Measurements from ENCODE around the gene CD247. TPM values are rescaled to one million over a fixed set of nuclear protein-coding genes. Genes with fewer than 3 reads are reported as not detected.

Gene CD247
- total RNA-seq, 1 donor from 2014 or later: 1.3 TPM

DNA sequence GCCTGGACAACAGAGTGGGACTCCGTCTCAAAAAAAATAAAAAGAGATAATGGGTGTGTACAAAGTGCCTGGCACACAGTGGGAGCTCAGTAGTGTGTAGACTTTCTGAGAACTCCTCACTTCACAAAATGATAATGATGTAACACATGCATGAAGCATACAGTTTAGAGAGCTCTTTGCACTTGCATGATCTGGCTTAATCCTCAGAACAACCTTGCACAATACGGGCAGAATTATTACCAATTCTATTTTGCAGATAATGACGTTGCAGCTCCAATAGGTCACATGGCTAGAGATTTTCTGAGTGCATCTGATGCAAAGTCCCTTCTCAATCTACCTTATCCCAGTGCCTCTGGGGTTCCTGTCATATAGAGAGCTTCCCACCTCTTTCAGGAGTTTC, 71.4 kb downstream of the CD247 start:
- Histone ChIP-seq H3K27me3 (no peaks in the 10 kb centered on the region), H3K9me3 (ENCODE audit: low read depth) (no peaks in the 10 kb centered on the region), H3F3A (ENCODE audit: low read depth) (no peaks in the 10 kb centered on the region), H3K4me2 (no peak overlapping the region), H4K20me1 (ENCODE audit: low read depth) (no peaks in the 10 kb centered on the region), H3K27ac (no peak overlapping the region), H3K79me2 (ENCODE audit: low read depth) (no peaks in the 10 kb centered on the region), H2AFZ (replicated peaks) (no peak overlapping the region), H3K36me3 (no peaks in the 10 kb centered on the region), H3K4me3 (no peak overlapping the region), H3K9ac (no peak overlapping the region), H3K4me1 (no peaks in the 10 kb centered on the region)
- DNase-seq (ENCODE audit: low spot score): no peak
- no peaks in the 10 kb centered on the region for H3K36me3 Mint-ChIP-seq
- H3K27ac Mint-ChIP-seq: no peak overlapping the region
- TF ChIP-seq EZH2 (IDR thresholded peaks at IDR 0.05) (no peak), EZH2phosphoT487 (IDR thresholded peaks at IDR 0.05) (no peak)
- peaks cover 34% of the 10 kb centered on the region for H3K4me1 Mint-ChIP-seq
- no peaks in the 10 kb centered on the region for H3K9me3 Mint-ChIP-seq
- peaks cover 8% of the 10 kb centered on the region for H3K27me3 Mint-ChIP-seq (ENCODE audit: insufficient read depth, low read depth)
- no peak overlapping the region for H3K4me3 Mint-ChIP-seq

DNA sequence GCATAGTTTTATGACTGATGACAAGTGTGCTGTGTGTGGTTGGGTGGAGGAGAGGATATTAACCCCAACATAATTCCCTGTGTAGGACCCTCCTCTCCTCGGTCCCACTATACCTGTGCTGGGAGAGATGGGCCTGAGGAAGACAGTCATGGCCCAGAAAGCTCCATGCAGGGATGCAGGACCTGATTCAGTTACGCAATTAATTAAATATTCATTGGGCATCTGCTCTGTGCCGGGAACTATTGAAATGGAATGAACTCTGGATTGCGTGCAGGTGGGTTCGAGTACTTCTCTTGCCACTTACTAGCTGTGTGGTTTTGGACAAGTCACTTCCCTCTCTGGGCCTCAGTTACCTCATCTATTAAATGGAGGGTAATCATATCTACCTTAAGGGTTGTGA, 74.6 kb downstream of the CD247 start:
- no peaks in the 10 kb centered on the region for H3K9me3 ChIP-seq (ENCODE audit: low read depth)
- no peak overlapping the region for H3K4me2 ChIP-seq
- no peak for DNase-seq (ENCODE audit: low spot score)
- no peaks in the 10 kb centered on the region for H3K36me3 ChIP-seq
- H2AFZ ChIP-seq (replicated peaks): no peak overlapping the region
- H3K36me3 Mint-ChIP-seq: no peaks in the 10 kb centered on the region
- H3K4me1 Mint-ChIP-seq: peaks cover 42% of the 10 kb centered on the region
- no peaks in the 10 kb centered on the region for H3K9me3 Mint-ChIP-seq
- H3K27me3 ChIP-seq: peaks cover 22% of the 10 kb centered on the region
- no peaks in the 10 kb centered on the region for H3F3A ChIP-seq (ENCODE audit: low read depth)
- H3K4me1 ChIP-seq: no peaks in the 10 kb centered on the region
- no peak overlapping the region for H3K27ac ChIP-seq
- H4K20me1 ChIP-seq (ENCODE audit: low read depth): no peaks in the 10 kb centered on the region
- peak overlapping the region; percentile 21 for H3K27ac Mint-ChIP-seq
- TF ChIP-seq EZH2phosphoT487 (IDR thresholded peaks at IDR 0.05) (no peak), EZH2 (IDR thresholded peaks at IDR 0.05) (no peak)
- TF ChIP-seq, protein P1, sequence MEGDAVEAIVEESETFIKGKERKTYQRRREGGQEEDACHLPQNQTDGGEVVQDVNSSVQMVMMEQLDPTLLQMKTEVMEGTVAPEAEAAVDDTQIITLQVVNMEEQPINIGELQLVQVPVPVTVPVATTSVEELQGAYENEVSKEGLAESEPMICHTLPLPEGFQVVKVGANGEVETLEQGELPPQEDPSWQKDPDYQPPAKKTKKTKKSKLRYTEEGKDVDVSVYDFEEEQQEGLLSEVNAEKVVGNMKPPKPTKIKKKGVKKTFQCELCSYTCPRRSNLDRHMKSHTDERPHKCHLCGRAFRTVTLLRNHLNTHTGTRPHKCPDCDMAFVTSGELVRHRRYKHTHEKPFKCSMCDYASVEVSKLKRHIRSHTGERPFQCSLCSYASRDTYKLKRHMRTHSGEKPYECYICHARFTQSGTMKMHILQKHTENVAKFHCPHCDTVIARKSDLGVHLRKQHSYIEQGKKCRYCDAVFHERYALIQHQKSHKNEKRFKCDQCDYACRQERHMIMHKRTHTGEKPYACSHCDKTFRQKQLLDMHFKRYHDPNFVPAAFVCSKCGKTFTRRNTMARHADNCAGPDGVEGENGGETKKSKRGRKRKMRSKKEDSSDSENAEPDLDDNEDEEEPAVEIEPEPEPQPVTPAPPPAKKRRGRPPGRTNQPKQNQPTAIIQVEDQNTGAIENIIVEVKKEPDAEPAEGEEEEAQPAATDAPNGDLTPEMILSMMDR (IDR thresholded peaks at IDR 0.05): no peak
- peaks cover 15% of the 10 kb centered on the region for H3K27me3 Mint-ChIP-seq (ENCODE audit: insufficient read depth, low read depth)
- no peak overlapping the region for H3K9ac ChIP-seq
- H3K79me2 ChIP-seq (ENCODE audit: low read depth): no peaks in the 10 kb centered on the region
- no peak overlapping the region for H3K4me3 Mint-ChIP-seq
- no peak overlapping the region for H3K4me3 ChIP-seq

DNA sequence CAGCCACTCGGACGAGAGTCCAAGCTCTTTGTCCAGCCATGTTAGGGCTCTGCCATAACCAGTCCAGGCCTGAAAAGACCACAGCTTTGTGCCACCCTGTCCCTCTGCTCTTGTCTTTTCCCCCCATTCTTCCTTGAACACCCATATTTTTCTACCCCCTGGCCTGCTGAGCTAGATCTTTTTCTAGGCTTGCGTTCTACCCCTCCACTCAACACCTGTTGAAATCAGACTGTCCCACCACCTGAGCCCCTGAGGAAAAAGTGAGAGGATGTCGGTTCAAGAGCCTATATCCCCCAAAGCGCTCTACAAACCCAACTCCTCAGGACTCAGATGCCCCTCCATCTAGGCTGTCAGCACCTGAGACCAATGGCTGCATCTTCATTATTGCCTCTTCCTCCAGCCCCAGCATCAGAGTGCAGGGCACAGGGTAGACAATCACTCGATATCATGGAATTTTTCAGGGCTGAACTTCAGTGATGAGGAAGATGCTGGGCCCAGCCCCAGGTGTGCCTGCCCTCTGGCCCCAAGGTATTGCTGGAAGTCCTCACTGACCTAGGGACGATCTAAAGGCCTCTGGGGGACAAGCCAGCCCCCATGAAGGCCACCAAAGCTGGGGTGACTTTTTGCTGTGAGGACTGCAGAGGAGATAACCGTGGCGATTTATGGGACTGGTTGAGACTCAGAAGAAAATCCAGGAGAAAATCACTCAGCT, 75.3 kb downstream of the CD247 start:
- no peaks in the 10 kb centered on the region for H3K9me3 Mint-ChIP-seq
- Histone ChIP-seq H3K36me3 (no peaks in the 10 kb centered on the region), H3K27me3 (peaks cover 30% of the 10 kb centered on the region), H3K4me3 (no peak overlapping the region), H3K4me2 (no peak overlapping the region), H3K27ac (no peak overlapping the region), H3K9ac (no peak overlapping the region), H3K9me3 (ENCODE audit: low read depth) (no peaks in the 10 kb centered on the region), H4K20me1 (ENCODE audit: low read depth) (no peaks in the 10 kb centered on the region), H3F3A (ENCODE audit: low read depth) (no peaks in the 10 kb centered on the region), H2AFZ (replicated peaks) (no peak overlapping the region), H3K79me2 (ENCODE audit: low read depth) (no peaks in the 10 kb centered on the region), H3K4me1 (no peaks in the 10 kb centered on the region)
- TF ChIP-seq, protein P1 (IDR thresholded peaks at IDR 0.05): no peak
- TF ChIP-seq EZH2 (IDR thresholded peaks at IDR 0.05) (no peak), EZH2phosphoT487 (IDR thresholded peaks at IDR 0.05) (no peak)
- no peak overlapping the region for H3K4me3 Mint-ChIP-seq
- H3K27ac Mint-ChIP-seq: peak overlapping the region; percentile 78
- H3K36me3 Mint-ChIP-seq: peaks cover 2% of the 10 kb centered on the region
- no peak for DNase-seq (ENCODE audit: low spot score)
- H3K27me3 Mint-ChIP-seq (ENCODE audit: insufficient read depth, low read depth): peaks cover 16% of the 10 kb centered on the region
- peaks cover 44% of the 10 kb centered on the region for H3K4me1 Mint-ChIP-seq

DNA sequence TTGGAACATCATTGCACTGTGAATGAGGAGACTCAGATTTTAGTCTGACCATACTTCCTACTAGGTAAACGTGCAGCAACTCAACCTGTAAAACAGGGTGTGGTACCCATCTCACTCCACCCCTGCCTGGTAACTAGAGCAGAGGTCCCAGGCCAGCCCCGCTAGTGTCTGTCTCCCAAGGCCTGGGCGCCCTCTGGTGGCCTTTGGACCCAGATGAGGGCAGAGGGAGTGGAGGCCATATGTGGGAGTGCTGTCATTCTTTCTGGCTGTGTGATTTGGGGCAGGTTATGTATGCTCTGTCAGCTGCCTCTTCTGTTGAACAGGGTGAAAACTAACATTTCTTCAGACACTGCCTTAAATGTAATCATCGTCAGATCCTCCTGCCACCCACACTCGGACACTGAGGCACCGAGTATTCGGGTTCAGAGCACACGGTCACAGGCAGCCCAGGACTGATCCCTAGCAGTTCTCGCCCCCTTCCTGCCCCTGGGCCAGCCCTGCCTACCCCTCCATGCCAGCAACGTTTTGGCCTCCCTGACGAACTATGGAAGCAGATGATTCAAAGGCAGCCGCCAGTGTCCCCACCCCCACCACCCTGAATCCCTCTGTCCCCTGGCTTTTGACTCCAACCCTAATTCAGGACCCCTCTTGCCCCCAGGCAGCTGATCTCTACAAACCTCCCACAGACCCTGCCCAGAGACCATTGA, 76.0 kb downstream of the CD247 start:
- peaks cover 4% of the 10 kb centered on the region for H3K36me3 Mint-ChIP-seq

More for the DNA sequence above, 76.0 kb downstream of the CD247 start:
- Histone ChIP-seq H3K9me3 (ENCODE audit: low read depth) (no peaks in the 10 kb centered on the region), H3K4me1 (no peaks in the 10 kb centered on the region), H3K9ac (no peak overlapping the region), H3K4me3 (no peak overlapping the region), H3F3A (ENCODE audit: low read depth) (no peaks in the 10 kb centered on the region), H3K4me2 (no peak overlapping the region), H3K27ac (no peak overlapping the region), H4K20me1 (ENCODE audit: low read depth) (no peaks in the 10 kb centered on the region), H3K79me2 (ENCODE audit: low read depth) (no peaks in the 10 kb centered on the region), H3K36me3 (no peaks in the 10 kb centered on the region), H2AFZ (replicated peaks) (no peak overlapping the region), H3K27me3 (peaks cover 32% of the 10 kb centered on the region)
- Mint-ChIP-seq H3K27ac (peak overlapping the region; percentile 78), H3K4me3 (no peak overlapping the region), H3K27me3 (ENCODE audit: insufficient read depth, low read depth) (peaks cover 17% of the 10 kb centered on the region), H3K4me1 (peaks cover 38% of the 10 kb centered on the region), H3K9me3 (peaks cover 3% of the 10 kb centered on the region)
- DNase-seq (ENCODE audit: low spot score): peak; percentile 93
- TF ChIP-seq EZH2 (IDR thresholded peaks at IDR 0.05) (no peak), EZH2phosphoT487 (IDR thresholded peaks at IDR 0.05) (no peak)
- TF ChIP-seq, protein P1 (IDR thresholded peaks at IDR 0.05): peak; percentile 94
